RWPE1 (cell line): Measurements from ENCODE around the gene CHST11.

Experiments
- CTCF ChIA-PET: fragments of 350-600 bp; sonication (Branson Sonifier 250); formaldehyde crosslinking; extraction: SDS; loops from one replicate; lab custom pipeline; 2021; lab: Yijun Ruan, JAX
- POLR2A ChIA-PET: fragments of 400-600 bp; formaldehyde crosslinking; extraction: SDS; loops from one replicate; lab custom pipeline; 2020; ENCODE audit warnings: antibody characterized with exemption; ENCODE audit not compliant: low non-redundant PET; lab: Yijun Ruan, JAX
- DNase-seq: peaks from one replicate; pipeline ENCODE4 v3.0.0; 2012; ENCODE audit warnings: low spot score
- H3K27ac ChIP-seq: fragments of 450-650 bp; 2 replicates; pipeline ENCODE4 v1.5.1; 2017
- CTCF ChIP-seq: fragments of 450-650 bp; conservative IDR thresholded peaks from 2 replicates; pipeline ENCODE4 v1.5.1; 2017; ENCODE audit warnings: low read depth, mild to moderate bottlenecking

CHST11 gene

GRCh38 chr12:104627990-104628830 lies 171.5 kb downstream of the CHST11 start:
- POLR2A ChIA-PET, result no interaction called here
- no peak overlapping the region for H3K27ac ChIP-seq
- TF ChIP-seq CTCF, result no peak
- CTCF ChIA-PET, result interaction anchor here (0.5 to 0.6 kb wide), 2 partner anchors 54 to 121 kb away, joined by 3 read pairs; no protein-coding TSS in a partner anchor
- DNase-seq, result no peak

- ChIA-PET CTCF (interaction anchor here (0.5 kb wide), 1 partner anchor 54 kb away, joined by 3 read pairs; no protein-coding TSS in a partner anchor), POLR2A (no interaction called here)
- no peak for DNase-seq
- no peak overlapping the region for H3K27ac ChIP-seq
- no peak for TF ChIP-seq CTCF
These were observed 172.0 kb downstream of the CHST11 start for GRCh38 chr12:104628831-104629135.

DNA sequence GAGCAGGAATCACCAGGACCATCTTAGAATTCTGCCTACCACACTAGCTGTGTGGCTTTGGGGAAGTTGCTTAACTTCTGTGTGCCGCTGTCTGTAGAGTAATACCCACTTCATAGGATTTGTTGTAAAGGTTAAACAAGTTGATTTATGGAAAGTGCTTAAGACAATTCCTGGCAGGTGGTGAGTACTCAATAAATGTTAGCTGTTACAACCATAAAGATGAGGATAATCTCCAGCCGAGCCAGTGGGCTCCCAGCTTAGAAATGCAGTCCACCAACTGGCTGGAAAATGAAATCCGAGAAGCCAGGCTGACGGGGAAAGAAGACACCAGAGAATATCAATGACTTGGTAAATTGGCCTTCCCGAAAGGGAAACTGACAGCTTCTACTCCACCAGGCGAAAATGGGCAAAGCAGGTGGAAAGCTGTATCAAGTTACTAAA lies 173.5 kb downstream of the CHST11 start:
- ChIA-PET POLR2A (no interaction called here), CTCF (no interaction called here)
- DNase-seq, result no peak
- H3K27ac ChIP-seq, result no peak overlapping the region
- TF ChIP-seq CTCF, result no peak

- ChIA-PET POLR2A (no interaction called here), CTCF (interaction anchor here (0.8 kb wide), 1 partner anchor 665 kb away, joined by 5 read pairs; no protein-coding TSS in a partner anchor)
- TF ChIP-seq CTCF, result no peak
- no peak for DNase-seq
- H3K27ac ChIP-seq, result no peak overlapping the region
These were observed 175.1 kb downstream of the CHST11 start for GRCh38 chr12:104631867-104632266.

DNA sequence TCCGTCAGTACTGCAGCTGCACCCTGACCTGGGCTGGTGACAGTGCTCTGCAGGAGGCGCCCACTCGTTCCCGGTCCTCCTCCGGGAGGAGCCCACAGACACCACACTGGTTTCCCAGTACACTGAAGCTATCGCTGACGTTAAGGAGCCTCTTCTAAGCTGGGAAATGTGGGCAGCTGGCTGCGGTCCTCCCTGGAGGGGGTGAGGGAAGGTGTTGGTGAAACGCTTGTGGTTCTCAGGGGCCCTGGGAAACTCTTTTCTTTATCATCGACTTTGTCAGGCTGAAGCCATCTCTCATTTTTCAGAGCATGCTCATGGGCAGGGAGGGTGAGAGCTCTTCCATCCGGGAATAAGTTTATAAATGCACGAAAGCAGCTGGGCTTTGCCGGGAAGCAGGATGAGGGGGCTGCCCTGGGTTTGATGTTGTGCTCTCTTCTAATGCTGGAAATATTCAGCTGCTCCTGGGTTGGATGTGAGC lies 176.0 kb downstream of the CHST11 start:
- ChIA-PET CTCF (no interaction called here), POLR2A (no interaction called here)
- TF ChIP-seq CTCF, result no peak
- no peak for DNase-seq
- no peak overlapping the region for H3K27ac ChIP-seq

DNA sequence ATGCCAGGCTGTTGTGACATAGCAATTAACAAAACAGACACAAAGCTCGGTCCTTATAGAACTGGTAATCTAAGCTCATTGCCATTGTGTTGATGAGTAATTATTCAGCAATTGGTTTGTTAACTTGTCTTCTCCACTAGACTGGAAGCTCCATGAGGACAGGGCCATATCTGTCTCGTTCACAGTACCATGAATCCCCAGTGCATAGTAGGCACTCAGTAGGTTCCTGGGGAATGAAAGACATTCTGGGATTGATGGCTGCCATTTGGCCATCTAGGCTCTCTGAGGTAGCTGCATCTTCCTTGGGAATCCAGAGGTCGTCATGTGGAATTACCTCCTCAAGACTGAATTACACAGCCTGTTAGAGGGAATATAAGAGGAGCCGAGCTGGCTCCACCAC lies 177.3 kb downstream of the CHST11 start:
- no peak for TF ChIP-seq CTCF
- ChIA-PET CTCF (no interaction called here), POLR2A (no interaction called here)
- no peak overlapping the region for H3K27ac ChIP-seq
- DNase-seq, result no peak
